ENCODE measurements around the gene PDE4A.
A peak's percentile ranks its signal among the peaks of the same experiment; 100 is the strongest.
"Not testable (repeated sequence)": the region's sequence is repeated elsewhere in the genome, so short reads cannot be mapped to it uniquely, and the experiment has no call there.

Gene PDE4A

GRCh38 chr19:10420444-10421239 lies at the start of gene PDE4A:
TSS of gene PDE4A (plus strand) at chr19:10420538. CDS start at chr19:10420765, 227 bp downstream.
- peaks cover 98% of the 10 kb centered on the region for H3K27me3 ChIP-seq (ENCODE audit: insufficient read depth, low read length)
- H3K9ac ChIP-seq (ENCODE audit: low read depth, low read length) = no peak within 1 kb of the TSS; the same call in 1 of the 2 replicates
- peak within 1 kb of the TSS; percentile 66 for H3K4me3 ChIP-seq (ENCODE audit: low read length)
- peaks cover 15% of the 10 kb centered on the region; the same call in 1 of the 2 replicates for H3K4me1 ChIP-seq (ENCODE audit: insufficient read depth, low read length)
- no peaks in the 10 kb centered on the region for H3K9me3 ChIP-seq (ENCODE audit: insufficient read depth, low read depth, low read length)
- no peak within 1 kb of the TSS for H3K27ac ChIP-seq (ENCODE audit: low read length)
- no peaks in the 10 kb centered on the region for H3K36me3 ChIP-seq (ENCODE audit: insufficient read depth, low read depth, low read length)

DNA sequence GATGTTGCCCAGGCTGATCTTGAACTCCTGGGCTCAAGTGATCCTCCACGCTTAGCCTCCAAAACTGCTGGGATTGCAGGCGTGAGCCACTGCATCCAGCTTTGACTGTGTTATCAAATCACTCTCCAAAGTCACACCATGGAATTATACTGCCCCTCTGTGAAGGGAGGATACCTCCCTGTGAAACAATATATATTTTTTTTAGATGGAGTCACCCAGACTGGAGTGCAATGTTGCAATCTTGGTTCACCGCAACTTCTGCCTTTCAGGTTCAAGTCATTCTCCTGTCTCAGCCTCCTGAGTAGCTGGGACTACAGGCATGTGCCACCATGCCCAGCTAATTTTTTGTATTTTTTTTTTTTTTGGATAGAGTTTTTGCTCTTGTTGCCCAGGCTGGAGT lies 47.6 kb upstream of the PDE4A start:
- Histone ChIP-seq H3K4me3 (ENCODE audit: low read length) (no peak overlapping the region), H3K36me3 (ENCODE audit: insufficient read depth, low read depth, low read length) (peaks cover 17% of the 10 kb centered on the region), H3K4me1 (ENCODE audit: insufficient read depth, low read length) (no peaks in the 10 kb centered on the region), H3K27ac (ENCODE audit: low read length) (no peak overlapping the region), H3K9ac (ENCODE audit: low read depth, low read length) (no peak overlapping the region), H3K9me3 (ENCODE audit: insufficient read depth, low read depth, low read length) (no peaks in the 10 kb centered on the region), H3K27me3 (ENCODE audit: insufficient read depth, low read length) (no peaks in the 10 kb centered on the region)

DNA sequence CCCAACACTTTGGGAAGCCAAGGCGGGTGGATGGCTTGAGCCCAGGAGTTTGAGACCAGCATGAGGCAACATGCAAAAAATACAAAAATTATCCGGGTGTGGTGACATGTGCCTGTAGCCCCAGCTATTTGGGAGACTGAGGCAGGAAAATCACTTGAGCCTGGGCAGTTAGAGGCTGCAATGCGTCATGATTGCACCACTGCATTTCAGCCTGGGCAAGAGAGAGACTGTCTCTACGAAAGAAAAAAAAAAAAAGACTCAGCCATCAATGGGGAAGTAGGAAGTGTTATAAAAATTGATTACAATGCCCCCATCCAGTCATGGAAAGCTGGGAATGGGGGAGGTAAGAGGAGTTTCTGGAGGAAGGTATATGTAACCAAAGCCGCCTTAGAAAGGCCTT lies 45.4 kb upstream of the PDE4A start:
- Histone ChIP-seq H3K4me3 (ENCODE audit: low read length) (no peak overlapping the region), H3K27me3 (ENCODE audit: insufficient read depth, low read length) (no peaks in the 10 kb centered on the region), H3K4me1 (ENCODE audit: insufficient read depth, low read length) (no peaks in the 10 kb centered on the region), H3K9ac (ENCODE audit: low read depth, low read length) (no peak overlapping the region), H3K27ac (ENCODE audit: low read length) (no peak overlapping the region), H3K36me3 (ENCODE audit: insufficient read depth, low read depth, low read length) (peaks cover 9% of the 10 kb centered on the region; the same call in 1 of the 2 replicates), H3K9me3 (ENCODE audit: insufficient read depth, low read depth, low read length) (no peaks in the 10 kb centered on the region)

GRCh38 chr19:10377140-10377640 lies 43.1 kb upstream of the PDE4A start:
- not testable (repeated sequence) for H3K4me3 ChIP-seq (ENCODE audit: low read length); H3K27me3 ChIP-seq (ENCODE audit: insufficient read depth, low read length); H3K9me3 ChIP-seq (ENCODE audit: insufficient read depth, low read depth, low read length); H3K27ac ChIP-seq (ENCODE audit: low read length); H3K9ac ChIP-seq (ENCODE audit: low read depth, low read length); H3K4me1 ChIP-seq (ENCODE audit: insufficient read depth, low read length); H3K36me3 ChIP-seq (ENCODE audit: insufficient read depth, low read depth, low read length)

GRCh38 chr19:10378124-10378523 lies 42.2 kb upstream of the PDE4A start:
- Histone ChIP-seq H3K36me3 (ENCODE audit: insufficient read depth, low read depth, low read length) (peaks cover 9% of the 10 kb centered on the region; the same call in 1 of the 2 replicates), H3K4me3 (ENCODE audit: low read length) (no peak overlapping the region), H3K27ac (ENCODE audit: low read length) (no peak overlapping the region), H3K4me1 (ENCODE audit: insufficient read depth, low read length) (0 out of 2 replicates have a peak, but pooled peaks cover 2% of the 10 kb centered on the region), H3K9me3 (ENCODE audit: insufficient read depth, low read depth, low read length) (no peaks in the 10 kb centered on the region), H3K27me3 (ENCODE audit: insufficient read depth, low read length) (no peaks in the 10 kb centered on the region), H3K9ac (ENCODE audit: low read depth, low read length) (no peak overlapping the region)

- H3K36me3 ChIP-seq (ENCODE audit: insufficient read depth, low read depth, low read length) = peaks cover 7% of the 10 kb centered on the region; the same call in 1 of the 2 replicates
- H3K4me1 ChIP-seq (ENCODE audit: insufficient read depth, low read length) = 0 out of 2 replicates have a peak, but pooled peaks cover 2% of the 10 kb centered on the region
- H3K9me3 ChIP-seq (ENCODE audit: insufficient read depth, low read depth, low read length) = no peaks in the 10 kb centered on the region
- peak overlapping the region; percentile 93 for H3K4me3 ChIP-seq (ENCODE audit: low read length)
- no peak overlapping the region for H3K27ac ChIP-seq (ENCODE audit: low read length)
- no peaks in the 10 kb centered on the region for H3K27me3 ChIP-seq (ENCODE audit: insufficient read depth, low read length)
- peak overlapping the region; percentile 83; the same call in 1 of the 2 replicates for H3K9ac ChIP-seq (ENCODE audit: low read depth, low read length)
Observed at GRCh38 chr19:10379880-10380312, 40.4 kb upstream of the PDE4A start.

DNA sequence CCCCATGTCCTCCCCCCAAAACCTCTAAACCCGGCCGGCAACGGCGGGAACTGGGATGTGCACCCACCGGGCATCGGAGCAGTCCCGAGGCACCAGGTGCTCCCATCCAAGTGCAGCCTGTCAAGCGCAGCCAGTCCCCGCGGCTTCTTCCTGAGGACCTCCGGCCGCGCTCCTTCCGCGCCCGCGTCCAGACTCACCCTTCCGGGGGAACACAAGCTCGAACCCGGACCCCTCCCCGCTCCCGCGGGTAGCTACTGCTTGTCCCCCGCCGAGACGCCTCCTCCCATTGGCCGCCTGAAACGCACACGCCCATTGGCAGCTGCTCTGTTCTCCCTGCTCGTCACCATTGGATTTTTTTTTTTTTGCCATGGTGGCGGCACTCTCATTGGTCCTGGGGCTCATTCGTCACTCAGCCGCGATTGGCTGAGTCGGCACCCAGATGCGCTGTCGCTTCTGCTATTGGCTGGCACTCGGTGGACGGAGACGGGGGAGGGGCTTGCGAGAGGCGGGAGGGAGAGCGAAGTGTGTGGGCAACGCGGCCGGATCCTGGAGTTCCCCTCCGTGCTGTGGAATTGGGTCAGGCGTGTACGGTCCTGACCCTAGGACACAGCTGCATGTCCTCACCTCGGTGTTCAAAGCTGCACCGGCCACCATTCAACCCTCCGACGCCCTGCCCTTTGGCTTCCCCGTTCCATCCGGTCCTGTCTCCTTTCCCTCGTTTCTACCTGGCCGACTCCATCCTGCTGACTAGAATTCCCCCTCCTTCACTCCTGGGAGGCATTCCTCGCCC lies 39.8 kb upstream of the PDE4A start, which contains the start of gene TYK2:
TSS of gene TYK2 (minus strand) at position 260 of the 790 bp plus-strand sequence. CDS start 2,166 bp downstream, outside the sequence.
- no peaks in the 10 kb centered on the region for H3K27me3 ChIP-seq (ENCODE audit: insufficient read depth, low read length)
- H3K36me3 ChIP-seq (ENCODE audit: insufficient read depth, low read depth, low read length) = peaks cover 3% of the 10 kb centered on the region; the same call in 1 of the 2 replicates
- H3K9ac ChIP-seq (ENCODE audit: low read depth, low read length) = peak within 1 kb of the TSS; percentile 85; the same call in 1 of the 2 replicates
- H3K27ac ChIP-seq (ENCODE audit: low read length) = peak within 1 kb of the TSS; percentile 59
- 0 out of 2 replicates have a peak, but pooled peaks cover 2% of the 10 kb centered on the region for H3K4me1 ChIP-seq (ENCODE audit: insufficient read depth, low read length)
- peak within 1 kb of the TSS; percentile 93 for H3K4me3 ChIP-seq (ENCODE audit: low read length)
- no peaks in the 10 kb centered on the region for H3K9me3 ChIP-seq (ENCODE audit: insufficient read depth, low read depth, low read length)

DNA sequence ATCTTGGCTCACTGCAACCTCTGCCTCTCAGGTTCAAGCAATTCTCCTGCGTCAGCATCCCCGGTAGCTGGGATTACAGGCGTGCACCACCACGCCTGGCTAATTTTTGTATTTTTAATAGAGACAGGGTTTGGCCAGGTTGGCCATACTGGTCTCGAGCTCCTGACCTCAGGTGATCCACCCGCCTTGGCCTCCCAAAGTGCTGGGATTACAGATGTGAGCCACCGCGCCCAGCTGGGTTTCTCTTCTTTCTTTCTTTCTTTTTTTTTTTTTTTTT lies 37.2 kb upstream of the PDE4A start:
- not testable (repeated sequence) for H3K27me3 ChIP-seq (ENCODE audit: insufficient read depth, low read length); H3K4me1 ChIP-seq (ENCODE audit: insufficient read depth, low read length); H3K9ac ChIP-seq (ENCODE audit: low read depth, low read length); H3K36me3 ChIP-seq (ENCODE audit: insufficient read depth, low read depth, low read length); H3K27ac ChIP-seq (ENCODE audit: low read length); H3K9me3 ChIP-seq (ENCODE audit: insufficient read depth, low read depth, low read length); H3K4me3 ChIP-seq (ENCODE audit: low read length)

DNA sequence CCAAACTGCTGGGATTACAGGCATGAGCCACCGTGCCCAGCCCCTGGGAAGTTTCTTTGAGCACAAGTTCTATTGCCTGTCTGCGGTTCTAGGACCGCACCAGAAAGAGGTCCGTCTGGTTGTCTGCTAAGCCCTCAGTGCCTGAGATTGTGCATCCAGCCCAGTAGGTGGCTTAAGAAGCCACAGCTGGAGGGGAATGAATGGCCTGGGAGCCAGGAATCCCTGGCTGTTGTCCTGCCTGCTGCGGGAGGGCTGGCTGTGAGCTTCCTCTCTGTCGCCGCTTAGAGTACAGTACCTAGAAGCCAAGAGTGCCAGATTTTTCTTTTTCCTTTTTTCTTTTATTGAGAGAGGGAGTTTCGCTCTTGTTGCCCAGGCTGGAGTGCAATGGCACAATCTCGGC lies 35.8 kb upstream of the PDE4A start:
- no peak overlapping the region for H3K27ac ChIP-seq (ENCODE audit: low read length)
- no peaks in the 10 kb centered on the region for H3K36me3 ChIP-seq (ENCODE audit: insufficient read depth, low read depth, low read length)
- no peaks in the 10 kb centered on the region for H3K27me3 ChIP-seq (ENCODE audit: insufficient read depth, low read length)
- no peaks in the 10 kb centered on the region for H3K9me3 ChIP-seq (ENCODE audit: insufficient read depth, low read depth, low read length)
- H3K4me1 ChIP-seq (ENCODE audit: insufficient read depth, low read length) = 0 out of 2 replicates have a peak, but pooled peaks cover 2% of the 10 kb centered on the region
- H3K4me3 ChIP-seq (ENCODE audit: low read length) = no peak overlapping the region
- no peak overlapping the region for H3K9ac ChIP-seq (ENCODE audit: low read depth, low read length)

- no peak overlapping the region for H3K9ac ChIP-seq (ENCODE audit: low read depth, low read length)
Observed at GRCh38 chr19:10388957-10389356, 31.4 kb upstream of the PDE4A start.

GRCh38 chr19:10389863-10390262 lies 30.5 kb upstream of the PDE4A start:
- H3K36me3 ChIP-seq (ENCODE audit: insufficient read depth, low read depth, low read length) = peaks cover 30% of the 10 kb centered on the region
- H3K9me3 ChIP-seq (ENCODE audit: insufficient read depth, low read depth, low read length) = no peaks in the 10 kb centered on the region
- H3K27me3 ChIP-seq (ENCODE audit: insufficient read depth, low read length) = no peaks in the 10 kb centered on the region
- no peaks in the 10 kb centered on the region for H3K4me1 ChIP-seq (ENCODE audit: insufficient read depth, low read length)
- H3K4me3 ChIP-seq (ENCODE audit: low read length) = no peak overlapping the region
- no peak overlapping the region for H3K27ac ChIP-seq (ENCODE audit: low read length)
- no peak overlapping the region for H3K9ac ChIP-seq (ENCODE audit: low read depth, low read length)

More at GRCh38 chr19:10388957-10389356, 31.4 kb upstream of the PDE4A start:
- no peaks in the 10 kb centered on the region for H3K27me3 ChIP-seq (ENCODE audit: insufficient read depth, low read length)
- H3K4me3 ChIP-seq (ENCODE audit: low read length) = no peak overlapping the region
- no peak overlapping the region for H3K27ac ChIP-seq (ENCODE audit: low read length)
- peaks cover 23% of the 10 kb centered on the region for H3K36me3 ChIP-seq (ENCODE audit: insufficient read depth, low read depth, low read length)
- H3K4me1 ChIP-seq (ENCODE audit: insufficient read depth, low read length) = no peaks in the 10 kb centered on the region
- no peaks in the 10 kb centered on the region for H3K9me3 ChIP-seq (ENCODE audit: insufficient read depth, low read depth, low read length)

All from iPS-20b (cell line).